Heart left ventricle (tissue), 16 donors: ENCODE results near the gene FRMD1. TPM values are rescaled to one million over a fixed set of nuclear protein-coding genes. Genes with fewer than 3 reads are reported as not detected.

Source experiments
- ATAC-seq, 4 donors: fragments of 200-7000 bp; cut with Tn5 transposase; one replicate each; pipeline ENCODE4 v1.9.1; 2020 to 2022; ENCODE audit warnings: moderate library complexity in 4 of 4, mild to moderate bottlenecking in 3 of 4, moderate number of reproducible peaks in 1 of 4
- DNase-seq, 5 donors: peaks; one replicate each; pipeline ENCODE4 v3.0.0-alpha.2; 2020
- H3K27ac ChIP-seq, 12 donors: fragments of 200-600 bp; sonication (generic) in 4 of 12; one replicate each; pipeline versions ENCODE4 v1.5.0 to v1.8.0; 2016 to 2022; ENCODE audit warnings: mild to moderate bottlenecking in 2 of 12
- H3K27me3 ChIP-seq, 9 donors: fragments of 200-600 bp; sonication (generic) in 2 of 9; one replicate each; pipeline versions ENCODE4 v1.5.1 to v1.8.0; 2016 to 2022; ENCODE audit warnings: mild to moderate bottlenecking in 3 of 9
- H3K36me3 ChIP-seq, 9 donors: fragments of 200-600 bp; sonication (generic) in 2 of 9; one replicate each; pipeline versions ENCODE4 v1.5.0 to v1.8.0; 2018 to 2022; ENCODE audit warnings: mild to moderate bottlenecking in 2 of 9
- H3K4me1 ChIP-seq, 12 donors: fragments of 200-600 bp; sonication (generic) in 4 of 12; one replicate each; pipeline versions ENCODE4 v1.5.0 to v1.8.0; 2016 to 2022; ENCODE audit warnings: mild to moderate bottlenecking in 3 of 12
- H3K4me3 ChIP-seq, 12 donors: fragments of 200-600 bp; sonication (generic) in 4 of 12; one replicate each; pipeline versions ENCODE4 v1.5.0 to v1.8.0; 2017 to 2022; ENCODE audit warnings: mild to moderate bottlenecking in 9 of 12, moderate library complexity in 4 of 12
- H3K9me3 ChIP-seq, 12 donors: fragments of 200-600 bp; sonication (generic) in 4 of 12; one replicate each; pipeline versions ENCODE4 v1.5.0 to v1.8.0; 2016 to 2022; ENCODE audit warnings: mild to moderate bottlenecking in 1 of 12
- CTCF ChIP-seq, 12 donors: fragments of 200-600 bp; sonication (generic) in 4 of 12; IDR thresholded peaks; one replicate each; pipeline versions ENCODE4 v1.5.0 to v1.8.0; 2018 to 2022; ENCODE audit warnings: antibody characterized with exemption in 12 of 12, mild to moderate bottlenecking in 5 of 12
- POLR2A ChIP-seq, 2 donors: fragments of 450-650 bp; IDR thresholded peaks; one replicate each; pipeline ENCODE4 v1.6.1; 2017; ENCODE audit warnings: antibody characterized with exemption in 2 of 2, mild to moderate bottlenecking in 2 of 2, moderate library complexity in 2 of 2
- WGBS, 4 donors: extraction: QIAGEN DNeasy Blood & Tissue Kit in 2 of 4; methylation state at CpG; one replicate each; pipeline versions ENCODE4 v1.1.5 to v1.1.7; 2013 to 2018; 5-methylcytosine and 5-hydroxymethylcytosine counted together
- intact Hi-C, 10 donors: fragments of 100-400 bp; cut with DNase I; formaldehyde crosslinking; loops; one replicate each; pipeline versions ENCODE4 v1.11.1 to v1.14.2; 2022
- polyA plus RNA-seq, 2 donors: library from polyadenylated mRNA; stranded (reverse); fragments of 200-250 nt; gene quantifications; one replicate each; pipeline ENCODE4 v1.2.3, GENCODE V29; 2013
- total RNA-seq, 9 donors: library from RNA; depleted of rRNA in 2 of 9; stranded (reverse); fragments of >200 nt in 2 of 9; fragmentation: NEBNext Ultra II Directional in 3 of 9; extraction: Animal tissue kit (Norgen Biotek cat#: 25700) in 3 of 9; gene quantifications; one replicate each; pipeline versions ENCODE4 v1.1.0 to v1.2.4, GENCODE V29; 2016 to 2023
- donor health status: ischemic (EF 13 %, LVEDD 7.1; RV severe dilation, severe dysfunction).
- donor health status: healthy with polysubstance abuse.
- donor health status: DM: no; HTN: yes; CAD: no.
- donor health status: DM: no; HTN: no; CAD: no.
- donor health status: ischemic (EF 25% LVEDD 6.9; RV normal size, moderate dysfunction).
- donor health status: ischemic (EF 25% LVEDD 5.7; RV mildly dilated, moderate dysfunction).
- donor health status: healthy.
- donor health status: DM: yes; HTN: yes; CAD: no.
- donor health status: ischemic (EF 35%, LVEDD 5.7; RV mildly dilated, moderate dysfunction).
- donor health status: nonischemic (EF 11% LVEDD 7.7; RV severe dilation, severe dysfunction).
- donor health status: DM: yes; HTN: yes; CAD: no.
- donor health status: PGD.
- donor health status: ischemic (EF 29% LVEDD 5.4; RV normal size, mild dysfunction).
- donor health status: nonischemic (EF 23%, LVEDD 6.1; RV moderate dilation, normal function).

FRMD1 gene
- total and polyA plus RNA-seq, 11 donors, result 0.04 to 0.50 (median 0.14) TPM; not detected in 7

- no peaks in the 10 kb centered on the region for H3K36me3 ChIP-seq
- ATAC-seq (no peak), DNase-seq (peak in 1 of 5 donors; percentile 49)
- intact Hi-C loops, result loop anchor here in 1 of 10 donors (10.0 kb wide), 1 partner anchor 106 kb away; no protein-coding TSS in a partner anchor
- TF ChIP-seq POLR2A (IDR thresholded peaks at IDR 0.05) (no peak), CTCF (IDR thresholded peaks at IDR 0.05) (no peak)
- peaks cover 5 to 33% (median 22%) of the 10 kb centered on the region in 12 donors for H3K4me1 ChIP-seq
- H3K9me3 ChIP-seq, result peaks cover 0 to 29% (median 20%) of the 10 kb centered on the region in 12 donors
- H3K27me3 ChIP-seq, result peaks cover 0 to 3% (median 0%) of the 10 kb centered on the region in 9 donors
- H3K27ac ChIP-seq, result no peak overlapping the region
- no peak overlapping the region for H3K4me3 ChIP-seq
- 87 to 94% (median 93%) methylated on average over 15 of the region's 15 CpGs for WGBS, 4 donors
Measured at GRCh38 chr6:168040856-168041496, 38.0 kb downstream of the FRMD1 start.

- Histone ChIP-seq H3K27me3 (peaks cover 0 to 8% (median 0%) of the 10 kb centered on the region in 9 donors), H3K27ac (no peak overlapping the region), H3K9me3 (peaks cover 0 to 29% (median 20%) of the 10 kb centered on the region in 12 donors), H3K36me3 (no peaks in the 10 kb centered on the region), H3K4me1 (peaks cover 0 to 30% (median 21%) of the 10 kb centered on the region in 12 donors), H3K4me3 (no peak overlapping the region)
- TF ChIP-seq CTCF (IDR thresholded peaks at IDR 0.05) (no peak), POLR2A (IDR thresholded peaks at IDR 0.05) (no peak)
- 87 to 91% (median 88%) methylated on average over 12 to 13 of the region's 13 CpGs for WGBS, 4 donors
- DNase-seq (peak in 1 of 5 donors; percentile 36), ATAC-seq (no peak)
- intact Hi-C loops, result loop anchor here in 5 of 10 donors (5.0 to 10.0 kb wide), 3 partner anchors 48 to 105 kb away; no protein-coding TSS in a partner anchor
Measured at GRCh38 chr6:168039849-168040248, 39.2 kb downstream of the FRMD1 start.

GRCh38 chr6:168039301-168039700 is 39.7 kb downstream of the FRMD1 start:
- ATAC-seq (no peak), DNase-seq (no peak)
- H3K27ac ChIP-seq, result peak overlapping the region in 1 of 12 donors; percentile 26
- H3K4me1 ChIP-seq, result peaks cover 0 to 36% (median 21%) of the 10 kb centered on the region in 12 donors
- H3K27me3 ChIP-seq, result peaks cover 0 to 8% (median 0%) of the 10 kb centered on the region in 9 donors
- no peaks in the 10 kb centered on the region for H3K36me3 ChIP-seq
- peaks cover 0 to 29% (median 20%) of the 10 kb centered on the region in 12 donors for H3K9me3 ChIP-seq
- intact Hi-C loops, result loop anchor here in 5 of 10 donors (5.0 to 10.0 kb wide), 3 partner anchors 47 to 104 kb away; no protein-coding TSS in a partner anchor
- WGBS, 4 donors, result 69 to 93% (median 91%) methylated on average over 4 of the region's 4 CpGs
- no peak overlapping the region for H3K4me3 ChIP-seq
- TF ChIP-seq CTCF (IDR thresholded peaks at IDR 0.05), result no peak
- no peak for TF ChIP-seq POLR2A (IDR thresholded peaks at IDR 0.05)

- peak overlapping the region in 8 of 12 donors; percentile 81 to 97 (median 86) for H3K27ac ChIP-seq
- no peak for TF ChIP-seq CTCF (IDR thresholded peaks at IDR 0.05)
- no peak for TF ChIP-seq POLR2A (IDR thresholded peaks at IDR 0.05)
- DNase-seq (peak in 1 of 5 donors; percentile 49), ATAC-seq (no peak)
- intact Hi-C loops, result loop anchor here in 5 of 10 donors (5.0 to 10.0 kb wide), 3 partner anchors 46 to 104 kb away; no protein-coding TSS in a partner anchor
- 95 to 96% (median 96%) methylated on average over 13 of the region's 13 CpGs for WGBS, 4 donors
- H3K27me3 ChIP-seq, result peaks cover 0 to 8% (median 0%) of the 10 kb centered on the region in 9 donors
- H3K4me3 ChIP-seq, result no peak overlapping the region
- H3K36me3 ChIP-seq, result no peaks in the 10 kb centered on the region
- peaks cover 0 to 29% (median 20%) of the 10 kb centered on the region in 12 donors for H3K9me3 ChIP-seq
- H3K4me1 ChIP-seq, result peaks cover 0 to 40% (median 22%) of the 10 kb centered on the region in 12 donors
Measured at GRCh38 chr6:168038576-168039140, 40.4 kb downstream of the FRMD1 start.
